K562 (cell line): ENCODE results near the gene FIZ1. TPM values are rescaled to one million over a fixed set of nuclear protein-coding genes. Genes with fewer than 3 reads are reported as not detected.

Source experiments
- ATAC-seq: fragments of 200-7000 bp; cut with Tn5 transposase; 3 replicates; pipeline ENCODE4 v1.9.1; 2020; ENCODE audit warnings: moderate library complexity
- BruUV-seq: library from RNA; stranded (reverse); fragments of 400-500 nt; replicated peaks from 2 replicates; lab custom pipeline; 2021; lab: Mats Ljungman, UMichigan
- CTCF ChIA-PET: fragments of 300-600 bp; formaldehyde crosslinking; extraction: SDS; loops from one replicate; lab custom pipeline; 2021; ENCODE audit warnings: low intra/inter-chr PET ratio; lab: Yijun Ruan, JAX
- POLR2A ChIA-PET: fragments of 300-600, 350-650 bp; sonication (Branson Sonifier 250); formaldehyde crosslinking; extraction: SDS; loops from one replicate; lab custom pipeline; 2021; ENCODE audit warnings: antibody characterized with exemption, inconsistent platforms; lab: Yijun Ruan, JAX
- DNase-seq, 4 experiments: peaks; one replicate each; pipeline versions ENCODE4 v3.0.0 to v3.0.0-alpha.2; 2011 to 2018; ENCODE audit warnings: low spot score in 3 of 4, mixed read lengths in 3 of 4; ENCODE audit errors: extremely low read depth in 1 of 4
- FAIRE-seq: peaks from 2 replicates; lab custom pipeline; 2011; peaks lifted over from hg19 to GRCh38; lab: Jason Lieb, UNC
- H2AFZ ChIP-seq: 2 replicates; pipeline ENCODE4 v1.6.0; 2011; ENCODE audit warnings: low read depth, low read length, control low read depth, inconsistent platforms
- H3K27ac ChIP-seq: fragments of 200-600 bp; 3 replicates; pipeline ENCODE4 v1.8.0; 2011; ENCODE audit warnings: low read depth, mild to moderate bottlenecking, control low read depth, inconsistent platforms, low read length, moderate library complexity, mixed read lengths; ENCODE audit errors: extremely low read depth
- H3K27me3 ChIP-seq, 2 experiments: fragments of 300-600 bp in 1 of 2; 2 replicates in 1 of 2; 3 replicates in 1 of 2; pipeline versions ENCODE4 v1.6.0 to v1.8.0; 2011; ENCODE audit warnings: inconsistent platforms in 2 of 2, low read length in 2 of 2, mild to moderate bottlenecking in 1 of 2, mixed read lengths in 1 of 2, moderate library complexity in 1 of 2; ENCODE audit not compliant: control insufficient read depth in 2 of 2, insufficient read depth in 2 of 2
- H3K36me3 ChIP-seq: fragments of 300-600 bp; 3 replicates; pipeline ENCODE4 v1.8.0; 2011; ENCODE audit warnings: mild to moderate bottlenecking, low read length, inconsistent platforms; ENCODE audit not compliant: control insufficient read depth, insufficient read depth
- H3K4me1 ChIP-seq, 2 experiments: fragments of 200-600 bp in 1 of 2; replicated peaks in 1 of 2; 2 replicates in 1 of 2; 3 replicates in 1 of 2; pipeline versions ENCODE4 v1.5.1 to v1.8.0; 2011; ENCODE audit warnings: inconsistent platforms in 2 of 2, low read length in 2 of 2, mild to moderate bottlenecking in 1 of 2, mixed read lengths in 1 of 2, moderate library complexity in 1 of 2; ENCODE audit not compliant: control insufficient read depth in 2 of 2, insufficient read depth in 2 of 2
- H3K4me2 ChIP-seq: 2 replicates; pipeline ENCODE4 v1.6.1; 2011; ENCODE audit warnings: low read length, control low read depth, inconsistent platforms, mixed read lengths; ENCODE audit not compliant: insufficient read depth
- H3K4me3 ChIP-seq: fragments of 200-600 bp; sonication (generic), shearing (Covaris generic); 2 replicates; pipeline ENCODE4 v1.5.1; 2016; ENCODE audit warnings: control low read depth, inconsistent platforms
- H3K79me2 ChIP-seq: fragments of 200-600 bp; 3 replicates; pipeline ENCODE4 v1.8.0; 2011; ENCODE audit warnings: low read length, inconsistent platforms; ENCODE audit not compliant: control insufficient read depth, insufficient read depth
- H3K9ac ChIP-seq, 2 experiments: 2 replicates each; pipeline versions ENCODE4 v1.6.0 to v1.6.1; 2011; ENCODE audit warnings: low read depth in 2 of 2, low read length in 2 of 2, control low read depth in 1 of 2, inconsistent platforms in 1 of 2, mild to moderate bottlenecking in 1 of 2, mixed read lengths in 1 of 2; ENCODE audit not compliant: insufficient read depth in 1 of 2
- H3K9me1 ChIP-seq: one replicate; pipeline ENCODE4 v1.6.0; 2011; ENCODE audit warnings: inconsistent platforms, mild to moderate bottlenecking, low read length, moderate library complexity; ENCODE audit not compliant: control insufficient read depth, insufficient read depth
- H3K9me3 ChIP-seq: replicated peaks from 2 replicates; pipeline ENCODE4 v1.5.1; 2011; ENCODE audit warnings: low read depth, low read length, inconsistent platforms; ENCODE audit not compliant: control insufficient read depth, insufficient read depth
- H4K20me1 ChIP-seq: replicated peaks from 2 replicates; pipeline ENCODE4 v1.6.1; 2011; ENCODE audit warnings: low read length, inconsistent platforms, mixed read lengths; ENCODE audit not compliant: control insufficient read depth, insufficient read depth
- ADNP ChIP-seq: fragments of 200-800 bp; sonication (Bioruptor generic); IDR thresholded peaks from 2 replicates; pipeline ENCODE4 v1.6.1; 2016; ENCODE audit warnings: missing genetic modification characterization, missing compliant biosample characterization
- CSDE1 ChIP-seq, 2 experiments: fragments of 450-650 bp; IDR thresholded peaks; 2 replicates each; pipeline ENCODE4 v1.6.1; 2016; ENCODE audit warnings: mild to moderate bottlenecking in 1 of 2
- MCM5 ChIP-seq: fragments of 450-650 bp; IDR thresholded peaks from 2 replicates; pipeline ENCODE4 v1.6.1; 2016; ENCODE audit warnings: low read depth
- PML ChIP-seq: IDR thresholded peaks from 2 replicates; pipeline ENCODE4 v1.6.1; 2012; ENCODE audit warnings: low read length, inconsistent platforms
- RFX7 ChIP-seq: fragments of 250-450 bp; sonication (Bioruptor Pico); IDR thresholded peaks from 2 replicates; pipeline ENCODE4 v1.5.1; 2021; ENCODE audit warnings: mild to moderate bottlenecking
- SMAD1 ChIP-seq: fragments of 150-350 bp; IDR thresholded peaks from 2 replicates; pipeline ENCODE4 v1.6.1; 2014; ENCODE audit warnings: low read length, low read depth; ENCODE audit not compliant: partially characterized antibody
- SRSF7 ChIP-seq: fragments of 200-400 bp; formaldehyde crosslinking; optimal IDR thresholded peaks from 2 replicates; pipeline ENCODE3; 2017; ENCODE audit warnings: mild to moderate bottlenecking, low read depth, low read length
- ZNF175 ChIP-seq: fragments of 200-800 bp; sonication (Bioruptor generic); IDR thresholded peaks from 2 replicates; pipeline ENCODE4 v1.6.1; 2016; ENCODE audit warnings: low read depth, mild to moderate bottlenecking, missing genetic modification characterization, missing compliant biosample characterization
- ZNF239 ChIP-seq: fragments of 250-450 bp; sonication (Bioruptor Pico); IDR thresholded peaks from 2 replicates; pipeline ENCODE4 v1.4.0; 2020; ENCODE audit warnings: mild to moderate bottlenecking
- ZNF75A ChIP-seq: fragments of 450-650 bp; formaldehyde crosslinking; IDR thresholded peaks from 2 replicates; pipeline ENCODE4 v1.4.0; 2020; ENCODE audit warnings: mild to moderate bottlenecking
- WGBS: fragments of 100-300 bp; shearing (Covaris generic); methylation state at CpG from one replicate; pipeline ENCODE4 v1.1.6; 2016; ENCODE audit warnings: low coverage, mixed read lengths; ENCODE audit not compliant: insufficient coverage; ENCODE audit errors: missing lambda C conversion rate; 5-methylcytosine and 5-hydroxymethylcytosine counted together
- in situ Hi-C: fragments of 300-500 bp; cut with MboI; formaldehyde crosslinking; loops from 4 replicates; pipeline ENCODE4 v1.15.0; 2018; ENCODE audit warnings: inconsistent platforms, mixed read lengths
- intact Hi-C: fragments of 100-400 bp; cut with micrococcal nuclease; formaldehyde crosslinking; loops from 2 replicates; pipeline ENCODE4 v1.14.2; 2022
- polyA plus RNA-seq, 8 experiments: library from polyadenylated mRNA; depleted of rRNA in 4 of 8; stranded (reverse) in 5 of 8; unstranded in 3 of 8; fragments of >200 nt; fragmentation: Nextera tagmentation in 2 of 8; fragmentation: Illumina TruSeq in 1 of 8; extraction: Ambion mirVana in 2 of 8; extraction: Trizol in 1 of 8; gene quantifications; 2 replicates each; pipeline versions ENCODE4 v1.2.1 to v1.2.3, GENCODE V29; 2011 to 2014; ENCODE audit warnings: inconsistent platforms in 1 of 8, missing spikeins in 1 of 8
- total RNA-seq, 7 experiments: library from RNA; depleted of rRNA in 6 of 7; stranded (reverse); fragments of >200 nt in 6 of 7; fragmentation: Illumina TruSeq in 2 of 7; extraction: Trizol in 2 of 7; gene quantifications; 2 replicates each; pipeline versions ENCODE4 v1.2.1 to v1.2.3, GENCODE V29; 2011 to 2021; ENCODE audit warnings: low replicate concordance in 1 of 7
- TF ChIP-seq, protein P1 (sequence below): sonication (generic); formaldehyde crosslinking; IDR thresholded peaks from 2 replicates; pipeline ENCODE4 v1.8.0; 2022; ENCODE audit warnings: missing genetic modification reagents, mild to moderate bottlenecking, moderate library complexity, borderline replicate concordance
- TF ChIP-seq, protein P2 (sequence below): fragments of 450-650 bp; IDR thresholded peaks from 2 replicates; pipeline ENCODE4 v1.6.1; 2016; ENCODE audit warnings: missing biosample characterization, missing genetic modification characterization
- TF ChIP-seq, protein P3 (sequence below): fragments of 250-450 bp; sonication (Bioruptor Pico); IDR thresholded peaks from 2 replicates; pipeline ENCODE4 v1.6.1; 2021; ENCODE audit warnings: mild to moderate bottlenecking

FIZ1 gene
- total and polyA plus RNA-seq, 9 of the 15 experiments (the other 6 are each of a cell fraction or from before 2014, with no cell fraction given) = 0.79 to 17.5 (median 5.5) TPM

GRCh38 chr19:55619286-55619685, 20.0 kb upstream of the FIZ1 start:
- no peak overlapping the region for H3K27ac ChIP-seq
- POLR2A ChIA-PET = interaction anchor here (0.8 to 2.7 kb wide), 3 partner anchors 10 to 115 kb away, joined by 3 to 18 read pairs (median 3); partner anchors contain the start of gene ZNF865
- intact Hi-C loops = no loop called here
- no peaks in the 10 kb centered on the region; the same call in 1 of the 2 replicates for H4K20me1 ChIP-seq
- no peak overlapping the region for H3K4me2 ChIP-seq
- in situ Hi-C loops = no loop called here
- DNase-seq = no peak
- no peaks in the 10 kb centered on the region for H3K9me3 ChIP-seq
- peaks cover 7% of the 10 kb centered on the region; the same call in 2 of the 3 replicates for H3K79me2 ChIP-seq
- TF ChIP-seq SRSF7 (no peak), RFX7 (no peak), ZNF239 (CRISPR knock-in tag) (no peak), ZNF175 (CRISPR knock-in tag) (no peak), ZNF75A (CRISPR knock-in tag) (no peak), MCM5 (no peak), PML (no peak), SMAD1 (no peak), ADNP (no peak), CSDE1 (IDR thresholded peaks at IDR 0.05) (no peak)
- TF ChIP-seq, protein P1, sequence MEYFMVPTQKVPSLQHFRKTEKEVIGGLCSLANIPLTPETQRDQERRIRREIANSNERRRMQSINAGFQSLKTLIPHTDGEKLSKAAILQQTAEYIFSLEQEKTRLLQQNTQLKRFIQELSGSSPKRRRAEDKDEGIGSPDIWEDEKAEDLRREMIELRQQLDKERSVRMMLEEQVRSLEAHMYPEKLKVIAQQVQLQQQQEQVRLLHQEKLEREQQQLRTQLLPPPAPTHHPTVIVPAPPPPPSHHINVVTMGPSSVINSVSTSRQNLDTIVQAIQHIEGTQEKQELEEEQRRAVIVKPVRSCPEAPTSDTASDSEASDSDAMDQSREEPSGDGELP = no peak
- TF ChIP-seq, protein P2, sequence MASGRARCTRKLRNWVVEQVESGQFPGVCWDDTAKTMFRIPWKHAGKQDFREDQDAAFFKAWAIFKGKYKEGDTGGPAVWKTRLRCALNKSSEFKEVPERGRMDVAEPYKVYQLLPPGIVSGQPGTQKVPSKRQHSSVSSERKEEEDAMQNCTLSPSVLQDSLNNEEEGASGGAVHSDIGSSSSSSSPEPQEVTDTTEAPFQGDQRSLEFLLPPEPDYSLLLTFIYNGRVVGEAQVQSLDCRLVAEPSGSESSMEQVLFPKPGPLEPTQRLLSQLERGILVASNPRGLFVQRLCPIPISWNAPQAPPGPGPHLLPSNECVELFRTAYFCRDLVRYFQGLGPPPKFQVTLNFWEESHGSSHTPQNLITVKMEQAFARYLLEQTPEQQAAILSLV (tag) = no peak
- TF ChIP-seq, protein P3, sequence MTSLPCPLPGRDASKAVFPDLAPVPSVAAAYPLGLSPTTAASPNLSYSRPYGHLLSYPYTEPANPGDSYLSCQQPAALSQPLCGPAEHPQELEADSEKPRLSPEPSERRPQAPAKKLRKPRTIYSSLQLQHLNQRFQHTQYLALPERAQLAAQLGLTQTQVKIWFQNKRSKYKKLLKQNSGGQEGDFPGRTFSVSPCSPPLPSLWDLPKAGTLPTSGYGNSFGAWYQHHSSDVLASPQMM (CRISPR knock-in tag) = no peak
- CTCF ChIA-PET = no interaction called here
- WGBS = 68% methylated on average over 3 of the region's 3 CpGs
- peaks cover 6 to 10% of the 10 kb centered on the region in 2 experiments; a peak in 3 of 5 replicates for H3K4me1 ChIP-seq
- H3K9me1 ChIP-seq = peaks cover 3% of the 10 kb centered on the region
- no TSS peak for BruUV-seq
- H3K27me3 ChIP-seq = no peaks in the 10 kb centered on the region
- no peak for ATAC-seq
- peak; percentile 11 for FAIRE-seq
- peaks cover 35% of the 10 kb centered on the region; the same call in 2 of the 3 replicates for H3K36me3 ChIP-seq
- no peak overlapping the region for H2AFZ ChIP-seq
- no peak overlapping the region for H3K9ac ChIP-seq
- no peak overlapping the region for H3K4me3 ChIP-seq
